Activated CD8-positive, alpha-beta T cell treated with anti-CD3 and anti-CD28 coated beads, Interleukin-2, amount 10 ng/mL, durations not matched to agents 7 days and 5 days (primary cell): ENCODE measurements around the gene NDUFB5. TPM values are rescaled to one million over a fixed set of nuclear protein-coding genes. Genes with fewer than 3 reads are reported as not detected.

ENCODE experiments used
- ATAC-seq: fragments of 150-1000 bp; cut with Tn5 transposase; one replicate; pipeline ENCODE4 v1.10.0; 2021; ENCODE audit warnings: moderate library complexity
- CTCF ChIA-PET: fragments of 350-600 bp; sonication (Branson Sonifier 250); formaldehyde crosslinking; loops from one replicate; lab custom pipeline; 2021; ENCODE audit warnings: antibody characterized with exemption; lab: Charles Lee
- POLR2A ChIA-PET: fragments of 350-600 bp; sonication (Branson Sonifier 250); formaldehyde crosslinking; loops from one replicate; lab custom pipeline; 2021; ENCODE audit warnings: antibody characterized with exemption; lab: Charles Lee
- DNase-seq: peaks from one replicate; pipeline ENCODE4 v3.0.0-alpha.2; 2020
- H3K27ac Mint-ChIP-seq: one replicate; pipeline ENCODE4 v1.8.0; 2021; ENCODE audit warnings: mild to moderate bottlenecking, mixed read lengths
- H3K27me3 Mint-ChIP-seq: one replicate; pipeline ENCODE4 v1.8.0; 2021; ENCODE audit warnings: low read depth, mixed read lengths
- H3K36me3 Mint-ChIP-seq: one replicate; pipeline ENCODE4 v1.8.0; 2021; ENCODE audit warnings: low read depth, mixed read lengths
- H3K4me1 Mint-ChIP-seq: one replicate; pipeline ENCODE4 v1.8.0; 2021; ENCODE audit warnings: low read depth, mixed read lengths
- H3K4me3 Mint-ChIP-seq: one replicate; pipeline ENCODE4 v1.8.0; 2021; ENCODE audit warnings: mild to moderate bottlenecking, mixed read lengths
- H3K9me3 Mint-ChIP-seq: one replicate; pipeline ENCODE4 v1.8.0; 2022; ENCODE audit warnings: mixed read lengths; ENCODE audit not compliant: insufficient read depth
- total RNA-seq, 2 experiments: library from RNA; stranded (reverse); gene quantifications; one replicate each; pipeline ENCODE4 v1.2.3, GENCODE V29; 2021

NDUFB5 gene
- total RNA-seq, 2 experiments from 2014 or later: 87.1 to 95.9 TPM

DNA sequence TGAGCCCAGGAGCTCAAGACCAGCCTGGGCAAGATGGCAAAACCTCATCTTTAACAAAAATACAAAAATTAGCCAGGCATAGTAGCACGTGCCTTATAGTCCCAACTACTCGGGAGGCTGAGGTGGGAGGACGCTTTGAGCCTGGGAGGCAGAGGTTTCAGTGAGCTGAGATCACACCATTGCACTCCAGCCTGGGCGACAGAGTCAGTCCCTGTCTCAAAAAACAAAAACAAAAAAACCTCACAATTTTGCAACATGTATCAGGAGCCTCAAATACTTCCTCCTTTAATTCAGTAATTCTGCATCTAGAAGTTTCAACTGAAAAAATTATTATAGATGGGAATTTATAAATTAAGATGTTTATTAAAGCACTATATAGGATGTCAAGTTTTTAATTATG is 1.3 kb upstream of the NDUFB5 start:
- DNase-seq: no peak
- ChIA-PET POLR2A (interaction anchor here (2.1 kb wide), 1 partner anchor 40 kb away, joined by 9 read pairs; the partner anchor contains the start of gene ACTL6A), CTCF (no interaction called here)
- Mint-ChIP-seq H3K36me3 (peaks cover 43% of the 10 kb centered on the region), H3K4me1 (peaks cover 35% of the 10 kb centered on the region), H3K9me3 (no peaks in the 10 kb centered on the region), H3K27me3 (no peaks in the 10 kb centered on the region), H3K27ac (peak overlapping the region; percentile 99), H3K4me3 (peak overlapping the region; percentile 99)
- ATAC-seq: no peak

DNA sequence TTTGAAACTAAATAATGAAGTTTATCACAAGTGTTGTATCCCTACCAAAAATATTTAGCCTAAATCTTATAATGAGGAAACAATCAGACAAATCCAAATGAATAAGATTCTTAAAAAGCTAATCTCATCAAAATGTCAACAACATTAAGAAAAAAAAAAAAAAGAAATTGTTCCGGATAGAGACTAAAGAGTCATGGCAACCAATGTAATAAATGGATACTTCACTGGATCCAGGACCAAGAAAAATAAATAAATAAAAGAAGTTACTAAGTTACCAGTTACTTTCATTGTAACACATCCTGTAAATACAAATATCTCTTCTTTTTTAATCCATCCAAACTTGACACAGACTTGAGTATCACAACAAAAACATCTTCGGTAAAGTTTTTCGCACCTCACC is 763 bp upstream of the NDUFB5 start:
- DNase-seq: no peak
- peaks cover 40% of the 10 kb centered on the region for H3K4me1 Mint-ChIP-seq
- H3K27me3 Mint-ChIP-seq: no peaks in the 10 kb centered on the region
- no peaks in the 10 kb centered on the region for H3K9me3 Mint-ChIP-seq
- peak overlapping the region; percentile 99 for H3K4me3 Mint-ChIP-seq
- POLR2A ChIA-PET: interaction anchor here (2.1 kb wide), 1 partner anchor 41 kb away, joined by 9 read pairs; the partner anchor contains the start of gene ACTL6A
- CTCF ChIA-PET: no interaction called here
- peaks cover 42% of the 10 kb centered on the region for H3K36me3 Mint-ChIP-seq
- no peak for ATAC-seq
- H3K27ac Mint-ChIP-seq: peak overlapping the region; percentile 99

DNA sequence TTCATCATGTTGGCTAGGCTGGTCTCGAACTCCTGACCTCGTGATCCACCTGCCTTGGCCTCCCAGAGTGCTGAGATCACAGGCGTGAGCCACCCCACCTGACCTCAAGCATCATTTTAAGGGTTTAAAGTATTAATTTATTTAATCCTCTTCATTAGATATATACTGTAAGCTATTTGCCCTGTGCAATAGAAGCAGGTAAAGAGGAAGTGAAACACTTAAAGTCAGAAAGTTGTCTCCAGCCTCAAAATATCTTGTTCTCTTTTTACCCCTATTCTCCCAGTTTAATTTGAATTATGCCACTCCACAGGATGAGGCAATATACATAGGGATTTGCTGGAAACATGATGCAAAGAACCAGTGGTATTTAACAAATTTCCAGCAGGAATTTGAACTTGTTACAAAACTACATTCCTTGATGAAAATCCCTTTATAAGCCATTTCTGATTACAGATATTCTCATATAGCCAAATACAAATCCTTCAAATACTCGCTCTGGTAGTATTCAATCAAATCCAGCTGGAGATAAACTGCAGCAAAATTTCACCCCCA is 2.0 kb downstream of the NDUFB5 start:
- CTCF ChIA-PET: interaction anchor here (0.9 kb wide), 1 partner anchor 43 kb away, joined by 3 read pairs; no protein-coding TSS in a partner anchor
- peak overlapping the region; percentile 34 for H3K27ac Mint-ChIP-seq
- POLR2A ChIA-PET: no interaction called here
- no peak overlapping the region for H3K4me3 Mint-ChIP-seq
- no peaks in the 10 kb centered on the region for H3K27me3 Mint-ChIP-seq
- H3K36me3 Mint-ChIP-seq: peaks cover 35% of the 10 kb centered on the region
- peaks cover 52% of the 10 kb centered on the region for H3K4me1 Mint-ChIP-seq
- DNase-seq (no peak), ATAC-seq (no peak)
- no peaks in the 10 kb centered on the region for H3K9me3 Mint-ChIP-seq

DNA sequence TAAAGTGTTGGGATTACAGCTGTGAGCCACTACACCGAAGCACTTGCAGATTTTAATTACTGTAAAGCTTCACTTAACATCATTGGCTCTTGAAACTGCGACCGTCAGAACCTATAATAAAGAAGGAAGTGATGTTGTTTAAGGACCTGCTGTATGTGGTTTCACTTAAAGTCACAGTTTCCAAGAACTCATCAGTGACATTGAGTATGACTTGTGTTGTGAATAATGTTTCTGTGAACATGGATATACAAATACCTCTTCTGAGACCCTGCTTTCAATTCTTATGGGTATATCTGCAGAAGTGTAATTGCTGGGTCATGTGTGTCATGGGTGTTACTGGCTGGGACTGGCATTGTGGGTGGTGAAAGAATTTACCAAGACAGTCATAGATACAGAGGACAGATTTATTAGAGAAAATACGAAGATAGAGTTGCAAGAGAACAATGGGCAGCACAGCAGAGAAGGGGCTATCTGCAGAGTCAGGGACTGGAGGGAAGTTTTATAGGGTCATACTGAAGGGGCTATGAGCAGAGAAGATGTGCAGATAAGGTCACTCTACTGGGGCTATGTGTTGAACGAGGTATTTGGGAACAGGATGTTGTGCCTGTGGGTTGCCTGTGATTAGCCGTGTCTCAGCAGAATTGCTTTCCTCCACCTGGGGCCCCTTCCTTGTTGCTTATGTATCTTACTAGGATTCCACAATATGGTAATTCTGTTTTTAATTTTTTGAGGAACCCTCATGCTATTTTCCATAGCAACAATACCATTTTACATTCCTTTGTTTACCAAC is 4.5 kb downstream of the NDUFB5 start:
- no peaks in the 10 kb centered on the region for H3K9me3 Mint-ChIP-seq
- peak overlapping the region; percentile 97 for H3K27ac Mint-ChIP-seq
- ChIA-PET POLR2A (interaction anchor here (1.1 kb wide), 1 partner anchor 43 kb away, joined by 3 read pairs; no protein-coding TSS in a partner anchor), CTCF (interaction anchor here (0.6 to 1.3 kb wide), 2 partner anchors 41 to 203 kb away, joined by 3 to 7 read pairs; no protein-coding TSS in a partner anchor)
- no peaks in the 10 kb centered on the region for H3K27me3 Mint-ChIP-seq
- DNase-seq: peak; percentile 32
- peaks cover 43% of the 10 kb centered on the region for H3K4me1 Mint-ChIP-seq
- H3K36me3 Mint-ChIP-seq: peaks cover 33% of the 10 kb centered on the region
- peak; percentile 52 for ATAC-seq
- H3K4me3 Mint-ChIP-seq: peak overlapping the region; percentile 62

DNA sequence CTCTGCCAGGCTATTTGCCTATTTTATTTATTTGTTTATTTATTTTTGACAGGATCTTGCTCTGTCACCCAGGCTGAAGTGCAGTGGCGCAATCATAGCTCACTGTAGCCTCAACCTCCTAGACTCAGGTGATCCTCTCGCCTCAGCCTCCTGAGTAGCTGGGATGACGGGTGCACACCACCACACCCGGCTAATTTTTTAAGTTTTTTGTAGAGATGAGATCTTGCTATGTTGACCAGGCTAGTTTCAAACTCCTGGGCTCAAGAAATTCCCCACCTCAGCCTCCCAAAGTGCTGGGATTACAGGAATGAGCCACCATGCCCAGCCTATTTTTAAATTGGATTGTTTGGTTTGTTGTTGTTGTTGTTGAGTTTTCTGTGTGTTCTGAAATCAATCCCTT is 5.5 kb downstream of the NDUFB5 start:
- ChIA-PET POLR2A (no interaction called here), CTCF (no interaction called here)
- Mint-ChIP-seq H3K4me3 (no peak overlapping the region), H3K4me1 (peaks cover 42% of the 10 kb centered on the region), H3K9me3 (no peaks in the 10 kb centered on the region), H3K36me3 (peaks cover 27% of the 10 kb centered on the region), H3K27ac (peak overlapping the region; percentile 52), H3K27me3 (no peaks in the 10 kb centered on the region)
- DNase-seq (no peak), ATAC-seq (no peak)

DNA sequence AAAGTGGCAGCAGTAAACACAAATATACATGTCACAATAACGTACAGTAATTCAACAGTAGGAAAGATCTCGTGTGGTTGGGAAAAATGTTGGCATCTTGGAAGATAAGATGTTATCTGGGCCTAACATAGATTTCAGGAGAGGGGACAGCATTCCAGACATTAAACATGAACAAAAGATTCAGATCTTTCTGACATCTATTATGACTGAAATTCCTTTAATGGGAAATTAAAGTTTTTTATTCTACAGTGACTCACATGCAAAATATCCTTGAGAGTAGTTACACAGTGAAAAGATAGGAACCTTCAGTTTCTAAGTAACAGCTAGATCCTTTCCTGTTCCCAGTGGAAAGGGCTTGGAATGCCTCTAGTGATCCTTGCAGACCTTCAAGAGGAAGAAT is 9.2 kb downstream of the NDUFB5 start:
- Mint-ChIP-seq H3K36me3 (peaks cover 23% of the 10 kb centered on the region), H3K27me3 (no peaks in the 10 kb centered on the region), H3K9me3 (no peaks in the 10 kb centered on the region), H3K4me3 (no peak overlapping the region), H3K4me1 (peaks cover 13% of the 10 kb centered on the region), H3K27ac (no peak overlapping the region)
- ChIA-PET CTCF (no interaction called here), POLR2A (no interaction called here)
- no peak for ATAC-seq
- no peak for DNase-seq

DNA sequence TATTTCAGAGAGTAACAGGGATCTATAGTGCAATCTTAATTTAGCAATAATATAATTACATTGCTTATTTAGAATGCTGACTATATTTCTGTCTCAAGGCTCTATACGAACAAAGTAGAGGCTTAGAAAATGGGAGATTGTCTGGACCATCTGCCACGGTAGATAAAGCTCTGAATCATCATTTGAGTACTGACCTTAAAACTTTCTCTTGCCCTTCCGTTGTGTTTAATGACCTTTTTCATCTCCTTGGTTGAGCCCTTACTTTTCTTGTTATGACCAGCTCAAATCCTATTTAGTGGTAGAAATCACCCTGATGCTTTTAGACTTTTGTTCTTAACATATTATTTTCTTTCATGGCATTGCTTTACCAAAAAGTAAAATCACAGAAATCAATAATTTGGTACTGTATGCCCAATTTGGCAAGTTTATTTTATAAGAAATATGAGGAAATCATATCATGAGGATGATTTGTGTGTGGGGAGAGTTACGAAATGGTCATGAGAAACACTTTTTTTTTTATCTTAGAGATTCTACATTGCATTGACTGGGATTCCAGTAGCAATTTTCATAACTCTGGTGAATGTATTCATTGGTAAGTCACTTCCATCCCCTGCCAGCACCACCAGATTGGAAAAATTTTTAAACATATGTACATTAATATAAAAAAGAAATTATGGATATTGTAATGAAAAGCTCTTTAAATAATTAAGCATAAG is 11.0 kb downstream of the NDUFB5 start:
- H3K4me3 Mint-ChIP-seq: no peak overlapping the region
- H3K36me3 Mint-ChIP-seq: peaks cover 31% of the 10 kb centered on the region
- H3K4me1 Mint-ChIP-seq: no peaks in the 10 kb centered on the region
- CTCF ChIA-PET: interaction anchor here (1.2 to 1.8 kb wide), 2 partner anchors 8 to 34 kb away, joined by 3 to 6 read pairs; no protein-coding TSS in a partner anchor
- peaks cover 1% of the 10 kb centered on the region for H3K9me3 Mint-ChIP-seq
- H3K27ac Mint-ChIP-seq: peak overlapping the region; percentile 0
- no peak for DNase-seq
- POLR2A ChIA-PET: interaction anchor here (0.7 kb wide), 1 partner anchor 11 kb away, joined by 3 read pairs; the partner anchor contains the start of gene NDUFB5
- ATAC-seq: no peak
- H3K27me3 Mint-ChIP-seq: no peaks in the 10 kb centered on the region

DNA sequence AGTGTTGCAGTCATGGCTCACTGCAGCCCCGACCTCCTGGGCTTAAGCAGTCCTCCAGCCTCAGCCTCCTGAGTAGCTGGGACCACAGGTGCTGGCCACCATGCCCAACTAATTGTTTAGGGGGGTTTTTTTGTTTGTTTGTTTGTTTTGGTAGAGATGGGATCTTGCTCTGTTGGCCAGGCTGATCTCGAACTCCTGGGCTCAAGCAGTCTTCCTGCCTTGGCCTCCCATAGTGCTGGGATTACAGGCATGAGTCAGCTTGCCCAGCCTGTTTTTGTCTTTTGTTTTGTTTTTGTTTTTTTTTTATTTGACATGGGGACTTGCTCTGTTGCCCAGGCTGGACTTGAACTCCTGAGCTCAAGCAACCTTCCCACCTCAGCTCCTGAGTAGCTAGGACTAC is 17.4 kb downstream of the NDUFB5 start:
- H3K4me3 Mint-ChIP-seq: no peak overlapping the region
- no peak for DNase-seq
- peaks cover 3% of the 10 kb centered on the region for H3K9me3 Mint-ChIP-seq
- no peak overlapping the region for H3K27ac Mint-ChIP-seq
- CTCF ChIA-PET: interaction anchor here (2.2 kb wide), 1 partner anchor 28 kb away, joined by 7 read pairs; no protein-coding TSS in a partner anchor
- POLR2A ChIA-PET: no interaction called here
- peaks cover 61% of the 10 kb centered on the region for H3K36me3 Mint-ChIP-seq
- no peaks in the 10 kb centered on the region for H3K27me3 Mint-ChIP-seq
- no peaks in the 10 kb centered on the region for H3K4me1 Mint-ChIP-seq
- no peak for ATAC-seq

DNA sequence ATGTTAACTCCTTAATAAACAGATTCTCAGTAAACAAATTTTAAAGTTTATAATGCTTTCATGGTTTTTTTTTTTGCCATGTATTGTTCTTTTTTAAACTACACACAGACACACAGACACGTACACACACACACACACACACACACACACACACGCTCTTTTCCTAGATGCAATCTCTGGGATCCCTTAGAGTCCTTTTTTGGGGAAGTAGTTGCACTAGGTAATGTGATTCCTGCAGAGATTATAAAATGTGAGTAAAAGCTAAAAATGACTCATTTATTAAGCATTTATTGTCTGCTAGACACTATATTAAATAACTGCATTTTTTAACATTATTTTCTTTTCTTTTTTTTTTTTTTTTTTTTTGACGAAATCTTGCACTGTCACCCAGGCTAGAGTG is 19.9 kb downstream of the NDUFB5 start:
- Mint-ChIP-seq H3K27ac (no peak overlapping the region), H3K9me3 (peaks cover 3% of the 10 kb centered on the region), H3K4me1 (no peaks in the 10 kb centered on the region), H3K36me3 (peaks cover 47% of the 10 kb centered on the region), H3K4me3 (no peak overlapping the region), H3K27me3 (no peaks in the 10 kb centered on the region)
- POLR2A ChIA-PET: interaction anchor here (0.6 kb wide), 1 partner anchor 13 kb away, joined by 4 read pairs; no protein-coding TSS in a partner anchor
- no peak for DNase-seq
- CTCF ChIA-PET: no interaction called here
- no peak for ATAC-seq

DNA sequence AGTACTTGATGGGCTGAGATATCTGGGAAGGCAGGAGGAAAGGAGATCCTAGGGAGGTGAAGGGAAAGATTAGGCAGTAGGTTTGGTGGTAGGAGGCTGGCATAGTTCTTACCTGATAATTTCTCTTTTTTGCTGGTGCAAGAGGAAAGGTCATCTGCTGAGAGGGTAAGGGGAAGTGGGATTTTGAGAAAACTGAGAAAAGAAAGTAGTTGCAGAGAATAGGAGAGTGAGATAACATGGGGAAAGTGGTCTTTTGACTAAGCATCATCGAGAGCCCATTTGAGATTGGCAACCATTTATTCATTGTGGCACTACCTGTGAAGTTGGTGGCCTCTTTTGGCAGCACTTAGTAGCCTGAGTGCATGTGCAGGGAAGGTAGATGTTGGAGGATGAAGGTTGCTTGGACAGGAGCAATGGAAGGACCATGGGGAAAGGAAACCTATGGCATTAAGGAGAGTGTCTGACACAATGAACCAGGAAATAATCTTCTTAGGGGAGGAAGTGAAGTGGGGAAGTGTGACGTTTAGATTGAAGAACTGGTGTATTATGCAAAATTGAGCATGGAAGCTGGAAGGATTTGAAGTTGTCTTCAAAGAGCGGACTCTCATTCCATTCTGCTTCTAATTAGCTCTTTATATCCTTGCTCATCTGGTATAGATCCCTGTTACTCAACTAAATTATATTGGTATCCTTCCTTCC is 26.3 kb downstream of the NDUFB5 start:
- no peaks in the 10 kb centered on the region for H3K4me1 Mint-ChIP-seq
- H3K36me3 Mint-ChIP-seq: peaks cover 2% of the 10 kb centered on the region
- no peak overlapping the region for H3K27ac Mint-ChIP-seq
- H3K9me3 Mint-ChIP-seq: no peaks in the 10 kb centered on the region
- H3K4me3 Mint-ChIP-seq: no peak overlapping the region
- DNase-seq (no peak), ATAC-seq (no peak)
- ChIA-PET POLR2A (no interaction called here), CTCF (no interaction called here)
- H3K27me3 Mint-ChIP-seq: no peaks in the 10 kb centered on the region

DNA sequence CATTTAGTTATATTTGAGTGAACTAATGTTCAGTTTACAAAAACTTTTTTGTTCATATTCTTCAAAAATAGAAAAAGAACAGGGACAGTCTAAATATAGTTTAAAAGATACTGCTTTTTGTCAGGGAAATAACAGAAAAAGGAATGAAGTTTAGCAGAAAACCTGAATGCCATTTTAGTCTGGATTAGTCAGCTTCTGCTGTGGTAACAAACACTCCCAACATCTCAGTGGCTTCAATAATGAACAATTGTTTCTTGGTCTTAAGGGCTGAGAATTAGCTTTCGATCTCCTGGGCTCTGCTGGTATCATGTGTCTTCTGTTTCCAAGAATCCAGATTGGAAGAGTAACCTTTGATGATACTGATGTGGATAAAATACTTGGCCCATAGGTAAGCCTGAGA is 35.9 kb downstream of the NDUFB5 start:
- CTCF ChIA-PET: interaction anchor here (0.7 kb wide), 1 partner anchor 9 kb away, joined by 3 read pairs; no protein-coding TSS in a partner anchor
- Mint-ChIP-seq H3K9me3 (no peaks in the 10 kb centered on the region), H3K27ac (no peak overlapping the region), H3K4me1 (peaks cover 4% of the 10 kb centered on the region), H3K27me3 (no peaks in the 10 kb centered on the region), H3K36me3 (no peaks in the 10 kb centered on the region), H3K4me3 (no peak overlapping the region)
- ATAC-seq (no peak), DNase-seq (no peak)
- POLR2A ChIA-PET: no interaction called here
